Panc1 (cell line): ENCODE measurements around the gene FJX1.

ENCODE experiments used
- CTCF ChIP-seq: fragments of 450-650 bp; IDR thresholded peaks from 2 replicates; pipeline ENCODE4 v1.5.1; 2017; ENCODE audit warnings: mild to moderate bottlenecking
- POLR2AphosphoS5 ChIP-seq: IDR thresholded peaks from 2 replicates; pipeline ENCODE4 v1.6.1; 2012; ENCODE audit warnings: mild to moderate bottlenecking, low read depth, low read length, moderate library complexity
- SIN3A ChIP-seq: IDR thresholded peaks from 2 replicates; pipeline ENCODE4 v1.6.1; 2012; ENCODE audit warnings: low read depth, mild to moderate bottlenecking, low read length, moderate library complexity, borderline replicate concordance; ENCODE audit not compliant: insufficient read depth
- TCF7L2 ChIP-seq: IDR thresholded peaks from 2 replicates; pipeline ENCODE4 v1.6.1; 2011; ENCODE audit warnings: mild to moderate bottlenecking, low read depth, low read length, inconsistent platforms

GRCh38 chr11:35639591-35640179, 21.4 kb downstream of the FJX1 start:
- no peak for TF ChIP-seq CTCF
- TF ChIP-seq TCF7L2, result no peak
- TF ChIP-seq POLR2AphosphoS5, result no peak
- no peak for TF ChIP-seq SIN3A
